Activated CD8-positive, alpha-beta memory T cell treated with anti-CD3 and anti-CD28 coated beads for 48 hours (primary cell): ENCODE results near the gene PPP4R1.

ENCODE experiments used
- DNase-seq, 3 experiments: peaks; one replicate each; pipeline ENCODE4 v3.0.0-alpha.2; 2020; ENCODE audit warnings: low read depth in 2 of 3, low spot score in 2 of 3

Gene PPP4R1

GRCh38 chr18:9596843-9597526, 17.4 kb downstream of the PPP4R1 start:
- DNase-seq = no peak

GRCh38 chr18:9596226-9596625, 18.1 kb downstream of the PPP4R1 start:
- DNase-seq = no peak

GRCh38 chr18:9594823-9595596, 19.3 kb downstream of the PPP4R1 start:
- DNase-seq = no peak

GRCh38 chr18:9587924-9588323, 26.4 kb downstream of the PPP4R1 start:
- no peak for DNase-seq

- DNase-seq = no peak
These were observed 27.5 kb downstream of the PPP4R1 start for GRCh38 chr18:9586814-9587213.

GRCh38 chr18:9581667-9582066, 32.7 kb downstream of the PPP4R1 start:
- DNase-seq = no peak

- DNase-seq = no peak
These were observed 36.1 kb downstream of the PPP4R1 start for GRCh38 chr18:9578306-9578705.

GRCh38 chr18:9577361-9577760, 37.0 kb downstream of the PPP4R1 start:
- no peak for DNase-seq

- no peak for DNase-seq
These were observed 38.8 kb downstream of the PPP4R1 start for GRCh38 chr18:9575558-9575957.

- no peak for DNase-seq
These were observed 39.8 kb downstream of the PPP4R1 start for GRCh38 chr18:9574473-9575115.

- DNase-seq = no peak
These were observed 42.8 kb downstream of the PPP4R1 start for GRCh38 chr18:9571546-9571945.

- no peak for DNase-seq
These were observed 44.1 kb downstream of the PPP4R1 start for GRCh38 chr18:9570255-9570654.

- no peak for DNase-seq
These were observed 45.2 kb downstream of the PPP4R1 start for GRCh38 chr18:9569178-9569577.

- DNase-seq = no peak
These were observed 46.2 kb downstream of the PPP4R1 start for GRCh38 chr18:9568186-9568585.

- no peak for DNase-seq
These were observed 49.0 kb downstream of the PPP4R1 start for GRCh38 chr18:9565407-9565806.

GRCh38 chr18:9563331-9563730, 51.0 kb downstream of the PPP4R1 start:
- DNase-seq = no peak

- DNase-seq = no peak
These were observed 51.8 kb downstream of the PPP4R1 start for GRCh38 chr18:9562584-9562983.

- DNase-seq = no peak
These were observed 52.6 kb downstream of the PPP4R1 start for GRCh38 chr18:9561759-9562158.

GRCh38 chr18:9559253-9559652, 55.1 kb downstream of the PPP4R1 start:
- DNase-seq = no peak

GRCh38 chr18:9558387-9559064, 55.8 kb downstream of the PPP4R1 start:
- no peak for DNase-seq

- DNase-seq = no peak
These were observed 57.0 kb downstream of the PPP4R1 start for GRCh38 chr18:9557250-9557943.
